ENCODE measurements around the gene TRANK1.
"Not testable (repeated sequence)": the region's sequence is repeated elsewhere in the genome, so short reads cannot be mapped to it uniquely, and the experiment has no call there.

The TRANK1 gene

DNA sequence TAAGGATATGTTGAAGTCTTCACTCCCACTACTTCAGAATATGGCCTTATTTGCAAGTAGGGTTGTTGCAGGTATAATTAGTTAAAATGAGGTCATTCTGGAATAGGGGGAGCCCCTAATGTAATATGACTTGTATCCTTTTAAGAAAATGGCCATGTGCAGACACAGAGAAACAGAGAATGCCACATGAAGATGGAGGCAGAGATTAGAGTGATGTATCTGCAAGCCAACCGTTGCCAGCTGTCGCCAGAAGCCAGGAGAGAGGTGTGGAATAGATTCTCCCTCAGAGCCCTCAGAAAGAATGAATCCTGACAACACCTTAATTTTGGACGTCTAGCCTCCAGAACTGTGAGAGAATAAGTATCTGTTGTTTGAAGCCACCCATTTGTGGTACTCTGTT, 11.3 kb upstream of the TRANK1 start:
- no peak for DNase-seq

DNA sequence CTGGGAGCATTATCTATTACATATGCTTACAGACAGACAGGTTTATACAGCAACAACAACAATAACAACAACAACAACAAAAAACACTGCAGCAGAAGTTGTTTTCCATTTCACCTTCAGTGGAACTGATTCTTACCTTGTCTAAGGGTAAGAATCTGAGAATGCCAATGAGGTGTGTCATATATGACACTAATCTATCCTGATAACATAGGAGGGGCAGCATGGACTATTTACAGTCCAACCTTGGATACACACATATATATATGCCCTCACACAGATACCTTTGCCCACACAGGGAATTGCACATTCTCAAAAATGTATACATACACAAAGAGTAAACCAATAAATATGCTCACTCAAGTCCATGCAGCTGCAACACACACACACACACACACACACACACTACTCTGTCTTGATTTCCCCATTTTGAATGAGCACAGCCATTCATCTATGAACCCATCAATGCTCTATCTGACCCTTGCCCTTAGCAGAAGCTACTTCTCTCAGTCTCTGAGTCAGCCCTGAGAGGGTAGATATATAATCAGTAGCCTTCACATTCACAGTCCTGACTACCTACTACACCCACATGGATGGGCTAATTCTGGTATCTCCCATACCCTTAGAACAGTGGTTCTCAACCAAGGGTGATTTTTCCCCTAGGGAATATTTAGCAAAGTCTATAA, 9.7 kb upstream of the TRANK1 start:
- no peak for DNase-seq

DNA sequence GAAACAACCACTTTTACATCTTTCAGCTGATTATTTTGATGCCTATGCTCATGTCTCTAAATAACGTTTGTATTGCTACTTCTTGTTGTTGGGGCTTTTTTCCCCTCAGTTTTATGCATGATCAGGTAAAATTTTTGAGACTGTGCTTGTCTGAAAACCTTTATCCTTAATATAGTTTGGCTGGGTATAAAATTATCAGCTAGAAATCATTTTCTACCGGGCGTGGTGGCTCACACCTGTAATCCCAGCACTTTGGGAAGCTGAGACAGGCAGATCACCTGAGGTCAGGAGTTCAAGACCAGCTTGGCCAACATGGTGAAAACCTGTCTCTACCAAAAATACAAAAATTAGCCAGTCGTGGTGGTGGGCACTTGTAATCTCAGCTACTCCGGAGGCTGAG, 3.0 kb upstream of the TRANK1 start:
- not testable (repeated sequence) for DNase-seq

DNA sequence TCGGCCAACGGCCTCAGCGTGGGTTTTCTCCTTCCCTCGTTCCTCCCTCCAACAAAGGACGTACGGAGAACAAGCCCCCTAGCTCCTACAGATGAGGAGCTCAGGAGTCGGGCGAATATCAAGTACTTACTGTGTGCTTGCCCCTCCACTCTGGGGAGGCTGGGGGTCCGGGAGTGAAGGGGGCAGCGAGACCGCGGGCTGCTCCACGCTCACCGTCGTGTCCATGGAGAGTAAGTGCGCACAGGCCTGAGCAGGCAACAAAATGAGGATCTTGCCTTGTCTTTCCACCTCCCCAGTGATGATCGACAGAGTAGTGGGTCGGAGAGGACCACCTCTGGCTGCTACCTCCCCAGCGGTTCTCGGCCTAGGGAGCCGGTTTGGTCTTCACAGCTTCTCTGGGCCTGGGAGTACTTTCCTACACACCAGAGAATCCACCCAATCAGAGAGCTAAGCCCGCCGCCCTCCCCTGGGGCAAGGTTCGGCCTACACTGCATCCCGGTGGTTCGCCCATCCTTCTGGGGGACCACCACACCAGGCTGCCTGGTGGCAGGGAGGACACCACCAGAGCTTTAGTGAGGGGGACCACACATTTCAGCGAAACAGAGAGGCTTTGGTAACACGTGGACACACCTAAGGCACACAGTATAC, 603 bp upstream of the TRANK1 start:
- no peak for DNase-seq

DNA sequence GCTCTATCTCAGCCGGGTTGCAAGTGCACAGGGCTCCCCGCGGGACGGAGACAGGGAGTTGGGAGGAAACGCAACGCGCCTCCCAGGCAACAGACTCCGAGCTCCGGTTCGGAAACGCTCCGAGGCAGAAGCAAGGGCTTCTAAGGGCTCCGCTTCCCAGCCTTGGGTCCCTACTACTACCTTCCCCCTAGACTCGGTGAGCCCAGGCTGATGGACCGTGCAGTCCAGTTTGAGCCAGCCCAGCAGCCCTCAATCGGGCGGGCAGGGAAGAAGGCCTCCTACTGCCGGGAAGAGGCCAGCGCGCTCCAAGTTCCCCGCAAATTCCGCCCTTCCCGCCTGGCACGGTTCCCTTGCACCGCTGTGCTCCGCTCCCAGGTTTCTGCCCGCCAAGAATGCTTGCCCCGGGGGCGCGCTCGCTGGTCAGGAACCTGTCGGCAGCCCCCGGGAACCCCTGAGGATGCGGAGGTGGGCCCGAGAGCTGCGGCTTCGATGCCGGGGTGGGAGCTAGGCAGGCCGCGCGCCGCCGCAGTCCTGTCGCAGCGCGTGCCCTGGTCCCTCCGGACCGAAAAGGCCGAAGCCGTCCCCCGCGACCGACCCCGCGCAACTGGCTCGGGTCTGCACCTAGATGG, 728 bp downstream of the TRANK1 start:
- no peak for DNase-seq

DNA sequence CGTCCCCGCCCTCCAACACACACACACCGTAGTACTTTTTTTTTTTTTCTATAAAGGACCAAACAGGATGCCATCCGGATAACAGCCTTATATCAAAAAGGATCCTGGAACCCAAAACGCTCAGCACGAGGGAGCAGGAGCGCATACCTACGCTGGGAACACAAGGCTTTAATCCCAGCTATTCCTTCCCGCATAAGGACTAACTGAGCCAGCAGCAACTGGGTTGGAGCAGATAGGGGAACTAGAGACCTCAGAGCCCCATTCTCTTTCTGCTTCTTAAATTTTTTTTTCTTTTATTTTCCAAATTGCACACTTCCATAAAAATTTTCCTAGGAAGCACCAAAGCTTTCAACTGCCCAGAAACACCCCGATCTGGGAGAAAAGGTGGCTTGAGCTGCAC, 1.3 kb downstream of the TRANK1 start:
- no peak for DNase-seq

DNA sequence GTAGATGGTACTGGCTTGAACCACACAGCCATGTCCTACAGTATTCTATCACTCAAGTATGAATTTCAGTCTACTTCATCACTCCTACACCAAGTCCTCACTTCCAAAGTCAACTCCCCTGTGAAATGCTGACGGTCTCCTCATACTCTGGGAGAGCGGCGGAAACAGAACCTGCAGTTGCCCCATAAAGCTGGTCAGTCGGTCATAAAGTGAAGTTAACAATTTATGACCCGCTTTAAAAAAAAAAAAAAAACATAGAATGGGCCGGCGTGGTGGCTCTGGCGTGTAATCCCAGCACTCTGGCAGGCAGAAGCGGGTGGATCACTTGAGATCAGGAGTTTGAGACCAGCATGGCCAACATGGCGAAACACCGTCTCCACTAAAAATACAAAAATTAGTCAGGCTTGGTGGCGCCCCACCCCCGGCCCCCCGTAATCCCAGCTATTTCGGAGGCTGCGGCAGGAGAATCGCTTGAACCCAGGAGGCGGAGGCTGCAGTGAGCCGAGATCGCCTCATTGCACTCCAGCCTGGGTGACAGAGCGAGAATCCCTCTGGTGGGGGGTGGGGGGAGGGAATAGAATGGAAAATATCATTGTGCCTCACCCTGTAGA, 2.1 kb downstream of the TRANK1 start:
- DNase-seq = no peak

DNA sequence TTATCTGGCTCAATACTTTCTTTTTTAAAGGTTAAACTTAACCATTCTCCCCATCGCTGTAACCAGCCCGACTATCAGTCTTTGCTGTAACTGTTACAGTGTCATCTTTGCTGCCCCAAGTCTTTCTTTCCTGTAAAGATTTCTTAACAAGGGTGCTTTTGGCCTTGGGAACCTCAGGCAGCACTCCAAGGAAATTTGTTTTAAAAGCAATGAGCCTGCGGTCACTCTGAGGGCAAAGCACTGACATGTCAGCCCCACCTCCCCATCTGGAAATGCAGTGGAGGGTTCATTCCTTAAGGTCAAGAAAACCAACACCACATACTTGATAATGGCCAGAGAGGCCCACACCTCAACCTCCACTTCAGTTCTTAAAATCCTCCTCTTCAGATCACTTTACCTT, 3.2 kb downstream of the TRANK1 start:
- no peak for DNase-seq

DNA sequence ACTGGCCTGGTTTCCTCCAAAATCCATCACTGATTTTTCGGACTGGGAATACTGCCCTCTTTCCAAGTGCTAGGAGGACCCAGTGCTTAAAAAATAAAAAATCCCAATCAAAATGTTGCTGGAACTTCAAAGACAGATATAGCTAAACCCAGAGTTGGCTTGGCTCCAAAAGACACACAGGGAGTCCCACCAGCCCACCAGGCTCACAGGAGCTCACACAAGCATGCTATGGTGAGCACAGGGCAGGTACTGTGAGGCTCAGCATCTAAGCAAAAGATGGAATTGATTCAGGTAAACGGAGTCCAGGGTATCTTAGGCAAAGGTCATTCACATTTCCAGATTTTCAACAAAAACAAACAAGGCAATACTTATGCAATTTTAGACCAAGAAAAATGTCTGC, 3.7 kb downstream of the TRANK1 start:
- no peak for DNase-seq

DNA sequence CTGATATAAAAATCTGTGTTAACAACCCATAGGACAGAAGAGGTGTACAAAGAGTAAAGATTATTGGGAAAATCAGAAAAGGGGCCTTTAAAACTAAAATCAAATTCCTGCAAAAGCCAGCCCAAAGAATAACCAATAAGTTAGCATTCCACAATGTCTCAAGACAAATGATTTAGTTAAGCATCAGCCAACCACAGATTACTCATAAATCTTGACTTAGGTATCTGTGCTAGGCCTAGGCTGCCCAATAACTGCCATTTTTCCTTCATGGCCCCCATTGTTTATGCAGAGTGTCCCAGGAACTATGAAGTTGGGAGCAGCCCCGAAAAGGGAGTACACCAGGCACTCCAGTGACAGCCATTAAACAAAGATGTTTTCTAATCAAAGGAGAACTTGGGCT, 7.4 kb downstream of the TRANK1 start:
- no peak for DNase-seq

DNA sequence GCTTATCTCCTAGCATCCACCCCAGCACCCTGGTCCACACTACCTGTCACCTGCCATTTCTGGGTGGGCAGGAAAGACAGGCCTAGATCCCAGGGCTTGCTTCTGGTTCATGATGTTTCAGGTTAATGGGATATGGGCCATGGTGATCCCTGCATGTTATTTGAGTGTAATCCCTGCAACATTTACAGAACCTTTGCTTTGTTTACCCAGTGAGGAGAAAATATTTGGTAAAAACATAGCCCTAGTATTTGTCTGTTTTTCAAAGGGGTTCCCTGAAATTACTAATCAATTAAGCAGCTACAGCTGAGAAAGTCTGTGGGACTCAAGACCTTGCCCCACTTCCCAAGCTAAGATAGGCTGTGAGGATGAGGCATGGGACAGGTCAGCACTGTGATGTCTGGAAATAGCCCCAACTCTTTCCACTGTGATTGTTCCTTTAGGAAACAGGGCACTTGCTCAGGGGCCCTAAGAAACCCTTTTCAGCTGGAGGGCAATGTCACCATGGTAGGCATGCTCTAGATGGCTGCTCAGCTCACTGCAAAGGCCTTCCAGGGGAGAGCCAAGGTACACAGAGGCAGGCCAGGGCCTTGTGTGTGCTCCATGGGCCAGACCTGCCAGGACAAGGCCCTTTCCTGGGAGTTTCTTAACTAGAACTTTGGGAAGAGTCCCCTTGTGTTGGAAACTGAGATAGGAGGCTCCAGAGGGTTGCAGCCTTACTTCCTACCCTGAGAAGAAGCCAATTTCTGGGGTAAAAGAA, 11.1 kb downstream of the TRANK1 start:
- DNase-seq = no peak

DNA sequence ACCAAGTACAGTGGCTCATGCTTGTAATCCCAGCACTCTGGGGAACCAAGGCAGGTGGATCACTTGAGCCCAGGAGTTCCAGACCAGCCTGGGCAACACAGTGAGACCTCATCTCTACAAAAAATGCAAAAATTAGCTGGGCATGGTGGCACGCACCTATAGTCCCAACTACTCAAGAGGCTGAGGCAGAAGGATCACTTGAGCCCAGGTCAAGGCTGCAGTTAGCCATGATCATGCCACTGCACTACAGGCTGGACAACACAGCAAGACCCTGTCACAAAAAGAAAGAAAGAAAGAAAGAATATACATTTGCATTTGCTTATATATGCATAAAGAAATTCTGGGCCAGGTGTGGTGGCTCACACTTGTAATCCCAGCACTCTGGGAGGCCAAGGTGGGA, 13.4 kb downstream of the TRANK1 start:
- not testable (repeated sequence) for DNase-seq

DNA sequence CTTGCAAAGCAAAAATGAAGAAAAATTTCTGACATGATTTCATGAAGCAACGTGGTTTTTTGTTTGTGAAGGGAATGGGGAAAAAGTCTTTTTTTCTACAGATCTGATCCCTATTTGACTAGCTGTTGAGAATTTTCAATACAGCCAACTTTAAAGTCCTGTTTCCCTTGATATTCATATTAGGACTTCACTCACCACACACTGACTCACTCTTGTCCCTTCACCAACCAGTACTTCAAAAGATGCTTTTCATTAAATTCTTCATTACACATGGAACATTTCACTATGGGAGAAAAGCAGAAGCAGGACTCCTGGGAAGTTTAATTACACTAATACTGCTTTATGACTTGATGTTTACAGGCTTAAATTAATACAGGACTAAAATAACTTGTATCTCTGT, 16.6 kb downstream of the TRANK1 start:
- DNase-seq = no peak

DNA sequence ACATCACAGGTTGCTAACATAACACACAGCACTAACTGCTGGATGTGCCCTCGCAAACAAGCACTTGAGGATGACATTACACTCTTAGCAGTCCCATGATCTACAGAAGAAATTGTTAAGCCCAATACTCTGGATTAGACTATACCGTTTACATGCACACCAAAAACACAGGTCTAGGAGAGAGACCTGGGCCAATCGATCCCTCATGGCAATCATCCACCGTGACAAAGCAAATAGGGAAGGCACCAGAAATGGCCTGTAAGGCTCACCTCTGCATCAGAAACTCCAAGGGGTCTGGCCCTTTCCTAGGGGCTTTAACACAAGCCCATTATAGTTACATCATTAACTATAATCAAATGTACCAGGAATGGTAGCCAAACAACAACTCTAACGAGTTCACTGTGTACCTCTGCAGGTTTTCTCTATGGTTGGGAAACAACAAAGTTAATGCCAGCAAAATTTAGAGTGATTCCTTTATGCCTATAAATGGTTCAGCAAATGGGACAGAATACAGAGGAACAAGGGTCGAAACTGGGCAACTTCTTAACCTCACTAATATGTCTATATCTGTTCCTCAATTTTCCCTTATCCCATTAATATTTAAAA, 18.5 kb downstream of the TRANK1 start:
- DNase-seq = no peak

DNA sequence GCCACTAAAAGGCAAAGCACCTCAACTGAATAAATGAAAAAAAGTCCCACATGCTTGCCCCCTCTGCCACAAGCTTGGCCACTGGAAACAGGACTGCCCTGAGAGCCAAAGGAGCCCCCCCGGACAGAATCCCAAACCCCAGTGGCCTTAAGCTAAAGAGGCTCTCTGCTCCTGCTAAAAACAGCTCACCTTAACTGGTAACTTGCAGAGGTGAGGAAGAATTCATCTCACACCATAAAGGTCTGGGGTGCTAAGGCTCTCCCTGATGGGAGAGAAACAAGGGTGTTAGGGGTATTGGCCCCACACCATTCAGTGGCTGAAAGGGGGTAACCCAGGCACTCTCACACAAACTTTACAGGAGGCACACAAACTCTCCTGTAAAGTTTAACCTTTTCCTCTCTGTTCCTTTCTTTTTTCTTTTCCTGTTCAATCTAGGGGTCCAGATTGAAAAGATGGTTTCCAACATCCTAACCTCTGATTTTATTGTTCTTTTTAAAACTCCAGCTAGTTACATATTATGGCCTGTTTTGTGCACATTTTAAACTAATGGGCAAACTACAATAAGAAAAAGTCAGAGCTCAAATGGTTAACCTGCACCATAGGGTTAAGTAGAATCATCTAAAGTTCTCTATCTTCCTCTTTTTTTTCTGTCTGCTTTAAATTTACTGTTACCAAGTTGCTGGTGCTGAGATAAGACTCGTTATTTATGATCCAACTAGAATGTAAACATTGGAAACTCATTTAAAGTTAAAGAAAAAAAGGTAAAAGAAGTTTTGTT, 19.9 kb downstream of the TRANK1 start:
- no peak for DNase-seq

DNA sequence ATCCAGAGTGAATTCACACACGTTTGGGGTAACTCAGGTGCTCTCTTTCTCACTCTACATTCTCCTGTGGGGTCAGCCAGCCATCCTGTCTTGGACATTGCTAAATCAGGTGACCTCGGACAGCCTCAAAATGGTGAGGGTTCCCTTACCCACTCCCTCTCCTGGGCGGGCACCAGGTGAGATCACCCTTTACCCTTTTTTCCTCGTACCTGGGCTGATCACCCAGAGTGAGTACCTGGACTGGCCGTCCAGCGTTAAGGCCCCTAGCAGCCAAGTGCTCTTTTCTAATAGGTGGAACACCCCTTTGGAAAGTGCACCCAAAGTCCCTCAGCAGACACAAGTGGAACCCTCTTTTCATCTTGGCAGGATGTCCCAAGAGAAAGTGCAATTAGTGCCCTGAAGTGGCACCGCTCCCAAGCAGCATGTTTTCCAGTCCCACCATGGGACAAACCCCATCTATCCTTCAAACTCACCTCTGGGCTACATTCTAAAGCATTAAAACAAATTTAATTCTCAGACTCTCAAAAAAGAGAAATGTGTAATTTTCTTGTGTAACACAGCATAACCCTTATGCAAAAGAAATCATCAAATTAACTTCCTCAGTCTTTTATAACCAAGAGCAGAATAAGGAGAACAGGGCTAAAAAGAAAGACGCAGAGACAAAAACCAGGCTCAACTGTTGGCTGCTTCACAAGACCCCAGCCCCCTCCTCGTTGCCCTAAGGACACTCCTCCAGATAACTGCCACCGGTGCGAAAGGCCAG, 20.7 kb downstream of the TRANK1 start:
- no peak for DNase-seq

DNA sequence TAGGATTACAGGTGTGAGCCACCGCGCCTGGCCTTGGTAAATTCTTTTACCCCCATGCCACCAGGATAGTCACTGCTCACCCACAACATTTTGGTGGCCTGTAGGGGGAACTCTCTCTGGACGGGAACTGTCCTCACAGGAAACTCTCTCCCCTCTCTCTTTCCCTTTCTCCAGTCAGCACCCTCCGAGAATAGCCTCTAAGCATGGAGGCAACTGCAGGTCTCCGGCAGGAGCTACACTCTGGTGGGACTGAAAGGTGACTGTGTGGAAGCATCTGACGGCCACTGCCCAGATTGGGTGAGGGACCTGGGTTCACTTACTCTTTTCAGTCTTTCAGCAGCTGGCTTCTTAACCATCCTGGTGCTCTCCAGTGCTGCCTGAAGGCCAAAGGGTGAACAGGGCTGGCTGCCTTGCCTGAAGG, 21.3 kb downstream of the TRANK1 start:
- DNase-seq = no peak

DNA sequence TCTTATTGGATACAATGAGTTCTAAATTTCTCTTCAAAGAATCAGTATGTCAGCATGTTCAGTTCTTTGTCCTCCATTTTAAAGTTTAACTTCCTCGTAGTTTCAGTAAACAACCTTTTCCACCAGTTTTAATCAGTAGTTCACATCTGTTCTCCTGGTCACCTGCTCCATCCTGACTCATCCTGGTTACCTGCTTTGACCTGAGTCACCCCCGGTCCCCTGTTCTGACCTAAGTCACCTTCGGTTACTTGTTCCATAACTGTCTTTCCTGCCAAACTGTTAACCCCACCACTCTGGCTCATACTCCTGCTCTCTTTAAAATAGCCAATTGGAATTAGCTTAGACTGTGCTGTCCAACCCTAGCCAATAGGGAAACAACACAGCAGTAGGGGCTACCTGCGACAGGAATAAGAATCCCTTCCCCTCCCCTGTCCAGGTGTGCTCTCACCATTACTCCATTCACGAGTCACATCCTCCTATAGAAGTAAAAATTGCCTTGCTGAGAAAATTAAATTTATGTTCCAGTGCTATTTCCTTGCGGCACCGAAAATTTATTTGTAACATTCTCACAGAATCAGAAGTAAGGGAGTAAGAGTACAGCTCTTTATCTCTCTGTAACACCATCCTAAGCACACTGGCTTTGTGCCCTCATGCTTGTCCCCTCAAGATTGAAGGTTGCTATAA, 23.8 kb downstream of the TRANK1 start:
- no peak for DNase-seq

DNA sequence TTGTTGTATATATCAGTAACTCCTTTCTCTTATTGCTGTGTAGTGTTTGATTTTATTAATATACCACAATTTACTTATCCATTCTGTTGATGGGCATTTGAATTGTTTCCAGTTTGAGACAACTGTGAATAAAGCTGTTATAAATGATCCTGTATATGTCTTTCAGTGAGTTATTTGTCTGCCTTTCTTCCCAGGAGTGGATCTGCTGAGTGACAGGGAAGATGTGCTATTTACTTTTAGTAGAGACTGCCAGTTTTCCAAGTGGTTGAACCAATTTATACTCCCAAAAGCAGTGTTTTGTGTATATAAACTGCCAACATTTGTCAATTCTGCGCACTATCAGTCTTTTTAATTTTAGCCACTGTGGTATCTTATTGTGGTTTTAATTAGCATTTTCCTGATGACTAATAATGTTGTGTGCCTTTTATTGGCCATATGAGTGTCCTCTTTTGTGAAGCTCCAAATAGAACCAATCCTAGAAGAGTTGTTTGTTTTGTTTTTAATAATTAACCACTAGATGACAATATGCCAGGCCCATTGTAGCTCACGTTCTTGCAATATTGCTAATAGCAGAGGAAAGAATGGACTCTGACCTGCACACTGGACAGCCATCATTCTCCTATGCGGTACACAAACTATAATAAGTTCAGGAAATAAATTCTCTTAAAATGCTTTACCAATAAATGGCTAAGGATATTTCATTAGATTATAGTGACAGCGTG, 25.3 kb downstream of the TRANK1 start:
- no peak for DNase-seq

DNA sequence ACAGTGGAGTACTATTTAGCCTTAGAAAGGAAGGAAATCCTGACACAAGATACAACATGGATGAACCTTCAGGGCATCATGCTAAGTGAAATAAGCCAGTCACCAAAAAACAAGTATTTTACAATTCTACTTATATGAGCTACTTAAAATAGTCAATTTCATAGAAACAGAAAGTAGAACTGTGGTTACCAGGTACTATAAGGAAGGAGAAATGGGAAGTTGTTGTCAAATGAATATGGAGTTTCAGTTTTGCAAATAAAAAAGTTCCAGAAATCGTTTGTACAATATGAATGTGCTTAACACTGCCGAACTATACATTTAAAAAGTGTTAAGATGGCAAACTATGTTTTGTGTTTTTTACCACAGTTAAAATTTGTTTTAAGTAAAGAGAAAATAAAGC, 26.8 kb downstream of the TRANK1 start:
- no peak for DNase-seq

All from NCI-H1092 (cell line).